HG03066 (cell line): Measurements from ENCODE around the gene VPS8.

Experiments
- ATAC-seq: cut with Tn5 transposase; IDR thresholded peaks from one replicate; pipeline ENCODE4 v1.9.1; 2021; ENCODE audit warnings: low read depth; ENCODE audit not compliant: unreplicated experiment

VPS8 gene

DNA sequence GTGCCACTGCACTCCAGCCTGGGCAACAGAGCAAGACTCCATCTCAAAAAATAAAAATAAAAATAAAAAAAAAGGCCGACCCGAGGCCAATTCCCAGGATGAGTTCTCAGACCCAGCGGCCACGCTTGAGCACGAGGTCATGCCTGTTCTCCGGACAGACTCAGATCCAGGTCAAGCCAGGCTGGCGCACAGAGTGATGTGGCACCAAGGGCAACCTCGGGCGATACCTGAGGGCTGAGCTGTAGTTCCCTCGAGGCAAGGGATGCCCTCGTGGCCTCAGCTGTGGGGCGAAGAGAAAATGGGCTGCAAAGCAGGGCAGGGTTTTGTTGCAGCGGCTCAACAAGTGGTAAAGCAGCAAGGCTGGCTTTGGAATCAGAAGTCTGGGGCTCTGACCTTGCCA, 263.6 kb downstream of the VPS8 start:
- no peak for ATAC-seq

DNA sequence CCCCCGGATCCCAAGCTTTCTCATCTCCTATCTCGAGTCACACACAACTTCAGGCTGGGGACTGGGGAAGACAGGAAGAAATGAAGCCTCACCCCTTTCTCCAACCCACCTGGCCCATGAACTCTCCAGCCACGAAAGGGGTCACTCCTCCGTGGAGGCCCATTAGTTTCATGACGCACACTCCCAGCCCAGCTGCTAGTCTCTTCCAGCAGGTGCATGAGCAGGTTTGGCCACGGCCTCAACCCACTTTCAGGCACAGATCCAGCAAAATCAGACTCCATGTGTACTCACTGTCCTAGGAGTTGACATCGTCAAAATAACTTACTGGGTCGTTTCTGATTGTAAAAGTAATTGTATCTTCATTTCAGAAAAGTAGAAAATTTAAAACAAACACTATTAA, 264.3 kb downstream of the VPS8 start:
- ATAC-seq: no peak

DNA sequence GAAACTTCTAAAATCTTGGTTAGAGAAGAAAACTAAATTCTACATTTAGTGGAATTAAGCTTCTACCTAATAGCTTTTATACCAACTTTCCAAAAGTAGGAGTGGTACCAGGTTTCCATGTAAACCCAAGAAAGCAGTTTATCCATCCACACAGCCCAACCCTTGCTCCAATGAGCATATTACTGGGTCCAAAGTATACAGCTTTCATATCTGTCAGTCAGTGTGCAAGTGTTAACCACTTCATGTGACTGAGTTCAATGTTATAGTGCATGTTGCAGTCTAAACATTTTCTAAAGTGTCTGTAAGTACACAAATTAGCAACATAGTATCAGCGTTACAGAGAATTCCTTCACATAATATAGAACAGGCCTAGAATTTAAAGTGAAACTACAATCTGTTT, 267.7 kb downstream of the VPS8 start:
- ATAC-seq: no peak

DNA sequence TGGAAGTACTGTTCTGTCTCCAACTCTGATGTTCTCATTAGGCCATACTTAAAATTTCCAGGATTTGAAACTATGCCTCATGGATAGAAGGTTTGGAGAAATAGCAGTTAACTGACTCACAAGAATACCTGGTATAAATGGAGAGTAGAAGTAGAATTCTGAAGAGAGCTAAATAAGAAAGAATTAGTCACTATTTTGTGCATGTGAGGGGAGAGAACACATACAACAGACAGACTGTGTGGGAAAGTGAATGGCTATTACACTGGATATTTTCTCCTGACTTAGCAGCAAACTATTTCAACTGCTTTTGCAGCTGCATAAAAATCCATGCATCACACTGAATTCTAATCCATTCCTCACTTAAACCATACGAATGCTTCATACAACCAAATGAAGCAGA, 269.6 kb downstream of the VPS8 start:
- ATAC-seq: no peak

DNA sequence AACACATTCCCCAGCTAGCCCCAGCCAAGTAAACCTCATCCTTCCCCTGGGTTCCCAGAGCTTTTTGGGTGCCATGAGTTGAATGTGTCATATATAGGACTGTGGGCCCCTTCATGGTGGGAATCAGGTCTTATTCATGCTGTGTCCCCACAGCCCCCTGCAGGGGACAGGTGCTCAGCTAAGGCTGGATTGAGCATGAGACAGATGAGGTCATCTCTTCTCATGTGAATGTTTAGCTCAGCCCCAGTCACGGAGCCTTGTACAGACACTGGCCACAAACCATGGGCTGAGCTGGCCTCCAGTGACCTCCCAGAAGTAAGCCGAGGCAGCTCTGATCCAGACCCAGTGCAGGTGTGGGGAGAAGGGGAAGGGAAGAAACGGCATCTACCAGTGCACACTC, 270.2 kb downstream of the VPS8 start:
- ATAC-seq: no peak

DNA sequence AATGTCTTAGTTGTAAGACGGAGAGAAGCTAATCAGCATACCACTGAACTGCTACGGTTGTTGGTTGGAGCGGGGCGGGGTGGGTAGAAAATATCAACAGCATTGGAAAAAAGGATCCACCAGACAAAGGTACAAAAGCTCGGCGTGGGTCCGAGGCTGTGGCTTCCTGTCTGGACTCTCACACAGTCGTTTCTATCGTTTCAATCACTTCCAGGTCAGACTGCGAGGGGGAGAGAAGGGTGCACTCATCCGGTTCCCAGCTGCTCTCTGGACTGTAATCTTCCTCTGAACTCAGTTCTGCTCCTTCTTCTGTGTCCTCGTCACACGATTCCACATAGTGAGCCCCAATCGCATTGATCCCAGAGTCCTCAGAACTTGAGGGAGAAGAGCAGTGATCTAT, 270.9 kb downstream of the VPS8 start:
- no peak for ATAC-seq

DNA sequence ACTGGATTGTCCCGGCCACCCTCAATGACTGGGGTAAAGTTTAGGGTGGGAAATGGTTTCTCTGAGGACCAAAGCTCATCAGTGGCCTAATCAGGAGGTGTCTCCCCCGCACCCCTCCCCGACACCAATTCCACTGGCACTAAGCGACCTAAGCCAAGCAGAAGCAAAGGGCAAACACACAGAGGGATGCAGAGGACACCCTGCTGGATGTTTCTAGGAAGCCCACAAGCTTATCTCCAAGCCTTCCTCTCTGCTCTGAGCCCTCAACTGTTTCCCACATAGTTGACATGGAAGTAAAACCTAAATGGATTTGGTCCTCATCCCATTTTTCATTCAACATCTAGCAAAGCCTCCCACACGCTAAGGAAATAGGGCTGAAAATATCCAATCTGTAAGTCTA, 272.4 kb downstream of the VPS8 start:
- no peak for ATAC-seq

DNA sequence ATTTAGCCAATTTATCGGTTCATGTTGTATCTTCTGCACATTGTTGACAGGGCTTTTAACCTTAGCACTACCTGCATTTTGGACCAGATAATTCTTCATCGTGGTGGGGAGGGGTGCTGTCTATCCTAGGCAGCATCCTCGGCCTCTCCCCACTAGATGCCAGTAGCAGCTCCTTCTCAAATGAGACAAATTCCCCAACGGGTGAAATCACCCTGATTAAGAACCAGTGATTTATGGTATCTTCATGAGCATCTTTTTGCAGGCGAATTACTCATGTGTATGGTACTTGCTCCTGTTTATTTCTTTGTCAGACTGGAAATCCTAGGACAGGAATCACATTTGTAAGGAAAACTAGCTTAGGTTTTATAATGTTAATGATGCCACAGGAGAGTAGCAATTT, 272.9 kb downstream of the VPS8 start:
- no peak for ATAC-seq

DNA sequence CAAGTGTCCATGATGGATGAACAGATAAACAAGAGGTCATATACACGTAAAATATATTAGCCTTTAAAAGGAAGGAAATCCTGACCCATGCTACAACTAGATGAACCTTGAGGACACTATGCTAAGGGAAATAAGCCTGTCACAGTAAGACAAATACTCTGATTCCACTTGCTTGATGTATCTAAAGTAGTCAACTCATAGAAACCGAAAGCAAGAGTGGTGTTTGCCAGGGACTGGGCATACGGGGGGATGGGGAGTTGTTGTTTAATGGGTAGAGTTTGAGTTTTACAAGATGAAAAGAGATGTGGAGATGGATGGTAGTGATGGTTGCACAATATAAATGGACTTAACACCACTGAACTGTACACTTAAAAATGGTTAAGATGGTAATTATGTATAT, 275.5 kb downstream of the VPS8 start:
- ATAC-seq: no peak

DNA sequence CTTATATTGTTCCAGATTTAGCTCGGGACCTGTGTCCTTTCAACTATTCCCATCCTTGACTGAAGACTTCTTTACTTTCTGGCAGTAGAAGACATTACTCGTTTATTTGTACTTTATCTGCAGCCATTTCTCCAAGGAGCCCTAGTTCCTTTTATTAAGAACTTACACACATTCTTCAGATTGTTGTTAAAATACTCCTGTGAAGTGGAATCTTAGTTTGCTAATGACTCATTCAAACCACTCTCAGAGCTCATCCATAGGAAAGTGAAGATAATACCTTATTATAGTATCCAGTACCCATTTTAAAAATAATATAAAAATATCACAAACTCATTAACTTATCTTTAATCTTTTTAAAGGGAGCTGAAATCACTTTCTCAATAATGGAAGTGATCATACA, 277.4 kb downstream of the VPS8 start:
- no peak for ATAC-seq

DNA sequence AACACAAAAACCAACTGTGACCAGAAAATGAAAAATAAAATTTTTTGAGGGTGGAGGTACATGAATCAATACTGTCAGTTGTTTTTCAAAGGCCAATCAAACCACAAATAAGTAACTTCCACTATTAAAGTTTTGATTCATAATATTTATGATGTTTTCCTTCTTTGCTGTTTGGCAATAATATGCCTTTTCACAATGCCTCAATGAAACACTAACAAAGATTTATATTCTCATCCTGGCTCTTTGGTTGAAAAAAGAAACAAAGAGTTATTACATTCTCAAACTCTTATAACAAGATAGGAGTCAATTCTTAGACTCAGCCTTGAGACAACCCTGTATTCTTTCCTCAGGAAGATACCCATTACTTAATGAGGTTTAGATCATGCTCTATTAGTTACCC, 277.8 kb downstream of the VPS8 start:
- ATAC-seq: no peak

DNA sequence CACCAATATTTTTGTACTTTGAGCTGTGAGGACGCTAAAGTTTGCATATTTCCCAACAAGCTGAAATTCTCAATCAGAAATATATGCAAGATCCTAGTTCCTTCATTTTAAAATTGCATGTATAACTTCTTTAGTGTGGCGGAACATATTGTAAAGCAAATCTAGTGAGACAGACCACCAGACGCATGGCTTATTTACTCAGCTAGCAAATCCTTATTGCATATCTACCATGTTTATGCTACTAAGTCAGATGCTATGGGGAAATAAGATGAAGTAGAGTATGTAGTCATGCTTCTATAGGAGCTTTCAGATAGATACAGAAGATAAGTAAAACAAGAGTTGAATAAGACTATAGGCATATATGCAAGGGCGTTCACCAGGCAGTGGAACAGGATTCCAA, 278.8 kb downstream of the VPS8 start:
- ATAC-seq: no peak

DNA sequence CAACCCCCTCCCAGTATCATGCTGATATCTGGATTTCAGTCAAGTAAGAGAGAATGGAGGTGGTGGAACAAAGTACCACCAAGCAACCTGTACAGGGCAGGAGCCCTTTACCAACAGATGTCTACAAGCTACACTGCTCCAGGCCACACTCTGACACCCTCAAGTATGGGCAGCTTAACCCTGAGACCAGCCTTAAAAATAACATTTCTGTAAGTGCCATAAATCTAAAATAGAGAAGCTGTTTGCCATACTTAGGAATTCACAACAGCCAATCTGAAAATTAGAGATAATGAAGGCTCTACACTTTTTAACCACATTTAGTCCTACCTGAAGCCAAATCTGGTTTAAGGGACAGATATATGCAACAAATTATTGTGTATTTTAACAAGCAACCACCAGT, 281.1 kb downstream of the VPS8 start:
- no peak for ATAC-seq

DNA sequence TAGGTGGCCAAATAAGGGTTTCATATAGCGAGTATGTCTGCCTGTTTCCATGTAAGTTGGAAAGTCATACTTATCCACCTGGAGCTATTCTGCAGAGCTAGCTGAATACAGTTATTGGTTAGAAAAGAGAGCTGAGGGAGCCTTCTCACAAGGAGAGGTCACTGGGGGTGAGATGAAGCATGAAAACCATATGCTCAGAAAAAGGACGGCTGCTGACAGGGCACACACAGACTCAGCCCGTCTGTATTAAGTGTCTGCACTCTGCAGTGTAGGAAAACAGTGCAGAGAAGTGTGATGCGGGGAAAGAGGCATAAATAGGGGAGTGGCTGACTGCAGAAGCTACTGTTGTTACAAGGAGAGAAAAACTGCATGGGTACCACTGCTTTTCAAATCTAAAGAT, 282.7 kb downstream of the VPS8 start:
- no peak for ATAC-seq
